ENCODE measurements around the gene TAF10.

GRCh38 chr11:6631361-6631890 lies 19.4 kb upstream of the TAF10 start:
- TF ChIP-seq POLR2AphosphoS5 (IDR thresholded peaks at IDR 0.05; ENCODE audit: borderline replicate concordance, low read depth, low read length) (no peak), EZH2 (IDR thresholded peaks at IDR 0.05) (no peak), FOXP2 (optimal IDR thresholded peaks at IDR 0.05; ENCODE audit: control extremely low read depth, extremely low read length, insufficient read depth) (no peak)
